Fibroblast of lung (primary cell): ENCODE data around the gene LDAH. TPM values are rescaled to one million over a fixed set of nuclear protein-coding genes. Genes with fewer than 3 reads are reported as not detected.

ENCODE experiments used
- DNase-seq, 2 donors: peaks; one replicate each; pipeline versions ENCODE4 v3.0.0 to v3.0.0-alpha.2; 2010; ENCODE audit warnings: low read depth in 2 of 2
- H2AFZ ChIP-seq: 2 replicates; pipeline ENCODE4 v1.5.1; 2012; ENCODE audit warnings: low read length, control low read depth, inconsistent platforms
- H3K27ac ChIP-seq: 2 replicates; pipeline ENCODE4 v1.5.1; 2011; ENCODE audit warnings: low read length, control low read depth; ENCODE audit not compliant: insufficient read depth
- H3K27me3 ChIP-seq: 2 replicates; pipeline ENCODE4 v1.5.1; 2011; ENCODE audit warnings: mild to moderate bottlenecking, low read length; ENCODE audit not compliant: control insufficient read depth, insufficient read depth
- H3K36me3 ChIP-seq: 2 replicates; pipeline ENCODE4 v1.5.1; 2011; ENCODE audit warnings: low read length; ENCODE audit not compliant: control insufficient read depth, insufficient read depth
- H3K4me1 ChIP-seq: 2 replicates; pipeline ENCODE4 v1.5.1; 2011; ENCODE audit warnings: low read length; ENCODE audit not compliant: control insufficient read depth, insufficient read depth; ENCODE audit errors: extremely low read depth
- H3K4me2 ChIP-seq: 2 replicates; pipeline ENCODE4 v1.5.1; 2011; ENCODE audit warnings: low read length, control low read depth; ENCODE audit not compliant: insufficient read depth; ENCODE audit errors: extremely low read depth
- H3K4me3 ChIP-seq, 4 experiments: fragments of 200-600 bp in 1 of 4; sonication (generic) in 1 of 4; replicated peaks in 1 of 4; 2 replicates each; pipeline ENCODE4 v1.5.1; 2011 to 2016; ENCODE audit warnings: low read length in 4 of 4, low read depth in 3 of 4, mild to moderate bottlenecking in 3 of 4, control low read depth in 2 of 4, inconsistent platforms in 1 of 4, mixed read lengths in 1 of 4; ENCODE audit not compliant: insufficient read depth in 1 of 4; ENCODE audit errors: control extremely low read depth in 1 of 4
- H3K79me2 ChIP-seq: 2 replicates; pipeline ENCODE4 v1.5.1; 2012; ENCODE audit warnings: mild to moderate bottlenecking, low read length, inconsistent platforms; ENCODE audit not compliant: control insufficient read depth, insufficient read depth
- H3K9ac ChIP-seq: 2 replicates; pipeline ENCODE4 v1.5.1; 2011; ENCODE audit warnings: mild to moderate bottlenecking, low read length, control low read depth; ENCODE audit not compliant: insufficient read depth
- H3K9me3 ChIP-seq: 2 replicates; pipeline ENCODE4 v1.5.1; 2012; ENCODE audit warnings: low read depth, low read length; ENCODE audit not compliant: control insufficient read depth, insufficient read depth
- H4K20me1 ChIP-seq: 2 replicates; pipeline ENCODE4 v1.5.1; 2011; ENCODE audit warnings: low read length; ENCODE audit not compliant: control insufficient read depth, insufficient read depth; ENCODE audit errors: extremely low read depth
- EZH2 ChIP-seq: IDR thresholded peaks from 2 replicates; pipeline ENCODE4 v1.5.1; 2012; ENCODE audit warnings: low read length, control low read depth, mild to moderate bottlenecking; ENCODE audit errors: missing control alignments
- polyA plus RNA-seq, 2 donors: library from polyadenylated mRNA; depleted of rRNA in 1 of 2; stranded (reverse) in 1 of 2; unstranded in 1 of 2; fragments of >200 nt; gene quantifications; 2 replicates each; pipeline ENCODE4 v1.2.1, GENCODE V29; 2011 to 2012; ENCODE audit warnings: missing spikeins in 1 of 2
- total RNA-seq: library from RNA; depleted of rRNA; stranded (reverse); fragments of >200 nt; gene quantifications from 2 replicates; pipeline ENCODE4 v1.2.1, GENCODE V29; 2014
- TF ChIP-seq, protein P1 (sequence below), 2 donors: IDR thresholded peaks in 1 of 2; conservative IDR thresholded peaks in 1 of 2; 1 replicate in 1 of 2; 2 replicates in 1 of 2; pipeline ENCODE4 v1.5.1; 2011 to 2012; ENCODE audit warnings: low read length in 2 of 2, control low read depth in 1 of 2, inconsistent platforms in 1 of 2, low read depth in 1 of 2, mild to moderate bottlenecking in 1 of 2

Gene LDAH
- total and polyA plus RNA-seq, 2 donors (not counting 1 experiment from before 2014, with no cell fraction given) = 20.5 to 22.8 TPM

DNA sequence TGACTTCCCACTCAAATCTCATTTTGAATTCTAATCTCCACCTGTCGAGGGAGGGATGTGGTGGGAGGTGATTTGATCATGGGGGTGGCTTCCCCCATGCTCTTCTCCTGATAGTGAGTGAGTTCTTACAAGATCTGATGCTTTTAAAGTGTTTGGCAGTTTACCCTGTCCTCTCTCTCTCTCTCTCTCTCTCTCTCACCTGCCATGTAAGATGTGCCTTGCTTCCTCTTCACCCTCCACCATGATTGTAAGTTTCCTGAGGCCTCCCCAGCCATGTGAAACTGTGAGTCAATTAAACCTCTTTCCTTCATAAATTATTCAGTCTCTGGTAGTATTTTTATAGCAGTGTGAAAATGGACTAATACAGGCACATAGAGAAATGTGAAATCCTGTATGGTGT, 7.0 kb upstream of the LDAH start:
- DNase-seq = no peak
- Histone ChIP-seq H3K27me3 (peaks cover 2% of the 10 kb centered on the region), H3K4me2 (no peak overlapping the region), H3K36me3 (no peaks in the 10 kb centered on the region), H3K9me3 (no peaks in the 10 kb centered on the region), H3K9ac (no peak overlapping the region), H3K79me2 (no peaks in the 10 kb centered on the region), H3K4me3 (no peak overlapping the region), H3K27ac (no peak overlapping the region), H2AFZ (no peak overlapping the region), H4K20me1 (no peaks in the 10 kb centered on the region), H3K4me1 (no peaks in the 10 kb centered on the region)
- TF ChIP-seq, protein P1, sequence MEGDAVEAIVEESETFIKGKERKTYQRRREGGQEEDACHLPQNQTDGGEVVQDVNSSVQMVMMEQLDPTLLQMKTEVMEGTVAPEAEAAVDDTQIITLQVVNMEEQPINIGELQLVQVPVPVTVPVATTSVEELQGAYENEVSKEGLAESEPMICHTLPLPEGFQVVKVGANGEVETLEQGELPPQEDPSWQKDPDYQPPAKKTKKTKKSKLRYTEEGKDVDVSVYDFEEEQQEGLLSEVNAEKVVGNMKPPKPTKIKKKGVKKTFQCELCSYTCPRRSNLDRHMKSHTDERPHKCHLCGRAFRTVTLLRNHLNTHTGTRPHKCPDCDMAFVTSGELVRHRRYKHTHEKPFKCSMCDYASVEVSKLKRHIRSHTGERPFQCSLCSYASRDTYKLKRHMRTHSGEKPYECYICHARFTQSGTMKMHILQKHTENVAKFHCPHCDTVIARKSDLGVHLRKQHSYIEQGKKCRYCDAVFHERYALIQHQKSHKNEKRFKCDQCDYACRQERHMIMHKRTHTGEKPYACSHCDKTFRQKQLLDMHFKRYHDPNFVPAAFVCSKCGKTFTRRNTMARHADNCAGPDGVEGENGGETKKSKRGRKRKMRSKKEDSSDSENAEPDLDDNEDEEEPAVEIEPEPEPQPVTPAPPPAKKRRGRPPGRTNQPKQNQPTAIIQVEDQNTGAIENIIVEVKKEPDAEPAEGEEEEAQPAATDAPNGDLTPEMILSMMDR (conservative IDR thresholded peaks at IDR 0.05 in 1 of 2, IDR thresholded peaks at IDR 0.05 in 1 of 2; ENCODE audit: low read depth in 1 of 2, low read length in 2 of 2) = no peak
- TF ChIP-seq EZH2 = no peak

DNA sequence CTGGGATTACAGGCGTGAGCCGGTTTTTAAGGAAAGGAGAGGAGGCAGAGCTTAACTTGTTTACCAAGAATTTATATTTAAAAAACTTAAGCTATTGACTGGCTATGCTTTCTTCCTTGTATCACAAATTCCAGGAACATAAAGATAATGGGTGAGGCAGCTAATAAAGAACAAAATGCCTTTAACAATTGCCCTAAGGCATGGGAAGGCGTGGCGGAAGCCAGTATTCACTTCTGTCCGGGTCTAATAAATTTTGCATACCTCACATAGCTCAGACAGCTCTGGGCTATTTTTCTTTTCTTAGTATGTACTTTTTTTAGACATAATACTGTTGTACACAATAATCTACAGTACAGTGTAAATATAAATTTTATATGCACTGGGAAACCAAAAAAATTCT, 1.0 kb upstream of the LDAH start:
- Histone ChIP-seq H3K4me1 (no peaks in the 10 kb centered on the region), H3K4me2 (no peak overlapping the region), H3K9ac (no peak overlapping the region), H3K27me3 (no peaks in the 10 kb centered on the region), H3K4me3 (no peak overlapping the region), H3K27ac (no peak overlapping the region), H4K20me1 (no peaks in the 10 kb centered on the region), H3K79me2 (peaks cover 3% of the 10 kb centered on the region), H3K36me3 (no peaks in the 10 kb centered on the region), H3K9me3 (no peaks in the 10 kb centered on the region), H2AFZ (no peak overlapping the region)
- TF ChIP-seq, protein P1 (conservative IDR thresholded peaks at IDR 0.05 in 1 of 2, IDR thresholded peaks at IDR 0.05 in 1 of 2; ENCODE audit: low read depth in 1 of 2, low read length in 2 of 2) = no peak
- no peak for TF ChIP-seq EZH2
- no peak for DNase-seq

DNA sequence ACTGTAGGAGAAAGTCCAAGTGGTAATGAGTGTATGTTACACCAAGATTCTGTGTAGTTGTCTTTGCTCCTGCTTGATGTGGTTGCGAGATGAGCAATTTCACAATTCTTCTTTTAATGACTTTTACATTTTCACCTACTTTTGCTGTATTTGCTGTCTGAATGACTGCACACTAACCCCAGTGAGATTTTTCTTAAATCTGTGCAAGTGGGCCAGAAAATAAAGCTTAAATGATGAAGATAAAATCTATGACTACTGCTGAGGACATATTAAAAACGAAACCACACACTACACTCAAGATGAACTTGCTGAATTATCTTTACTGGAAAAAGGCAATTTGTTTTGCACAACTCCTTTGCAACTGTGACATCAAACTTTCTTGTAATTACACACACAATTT, 4.1 kb downstream of the LDAH start:
- Histone ChIP-seq H3K79me2 (peaks cover 14% of the 10 kb centered on the region), H3K4me2 (no peak overlapping the region), H3K9ac (no peak overlapping the region), H3K9me3 (no peaks in the 10 kb centered on the region), H4K20me1 (no peaks in the 10 kb centered on the region), H3K4me1 (no peaks in the 10 kb centered on the region), H3K36me3 (no peaks in the 10 kb centered on the region), H2AFZ (no peak overlapping the region), H3K27me3 (no peaks in the 10 kb centered on the region), H3K4me3 (no peak overlapping the region), H3K27ac (no peak overlapping the region)
- DNase-seq = no peak
- TF ChIP-seq, protein P1 (conservative IDR thresholded peaks at IDR 0.05 in 1 of 2, IDR thresholded peaks at IDR 0.05 in 1 of 2; ENCODE audit: low read depth in 1 of 2, low read length in 2 of 2) = no peak
- no peak for TF ChIP-seq EZH2
